Upper lobe of right lung (tissue), 1 donor: Measurements from ENCODE around the gene FRMD3. TPM values are rescaled to one million over a fixed set of nuclear protein-coding genes. Genes with fewer than 3 reads are reported as not detected.
A peak's percentile ranks its signal among the peaks of the same experiment; 100 is the strongest.

Experiments
- ATAC-seq: fragments of 200-7000 bp; cut with Tn5 transposase; one replicate; pipeline ENCODE4 v1.9.1; 2020; ENCODE audit warnings: mild to moderate bottlenecking, moderate library complexity
- DNase-seq: peaks from one replicate; pipeline ENCODE4 v3.0.0-alpha.2; 2020
- H3K27ac ChIP-seq: fragments of 200-600 bp; one replicate; pipeline ENCODE4 v1.8.0; 2022
- H3K27me3 ChIP-seq: fragments of 200-600 bp; one replicate; pipeline ENCODE4 v1.8.0; 2022; ENCODE audit warnings: mild to moderate bottlenecking
- H3K36me3 ChIP-seq: fragments of 200-600 bp; one replicate; pipeline ENCODE4 v1.8.0; 2022
- H3K4me1 ChIP-seq: fragments of 200-600 bp; one replicate; pipeline ENCODE4 v1.8.0; 2022
- H3K4me3 ChIP-seq: fragments of 200-600 bp; one replicate; pipeline ENCODE4 v1.8.0; 2022; ENCODE audit warnings: mild to moderate bottlenecking
- H3K9me3 ChIP-seq: fragments of 200-600 bp; one replicate; pipeline ENCODE4 v1.8.0; 2022
- intact Hi-C: fragments of 100-400 bp; cut with DNase I; formaldehyde crosslinking; loops from one replicate; pipeline ENCODE4 v1.11.0; 2022
- total RNA-seq: library from RNA; stranded (reverse); fragmentation: NEBNext Ultra II Directional; extraction: Animal tissue kit (Norgen Biotek cat#: 25700); gene quantifications from one replicate; pipeline ENCODE4 v1.2.1, GENCODE V29; 2021
- TF ChIP-seq, protein P1 (sequence below): fragments of 200-600 bp; IDR thresholded peaks from one replicate; pipeline ENCODE4 v1.8.0; 2022; ENCODE audit warnings: antibody characterized with exemption
- donor health status: DM: no; HTN: yes; CAD: no; lungs with severe emphysema.

FRMD3 gene
- total RNA-seq, 1 donor from 2014 or later: 10.8 TPM

DNA sequence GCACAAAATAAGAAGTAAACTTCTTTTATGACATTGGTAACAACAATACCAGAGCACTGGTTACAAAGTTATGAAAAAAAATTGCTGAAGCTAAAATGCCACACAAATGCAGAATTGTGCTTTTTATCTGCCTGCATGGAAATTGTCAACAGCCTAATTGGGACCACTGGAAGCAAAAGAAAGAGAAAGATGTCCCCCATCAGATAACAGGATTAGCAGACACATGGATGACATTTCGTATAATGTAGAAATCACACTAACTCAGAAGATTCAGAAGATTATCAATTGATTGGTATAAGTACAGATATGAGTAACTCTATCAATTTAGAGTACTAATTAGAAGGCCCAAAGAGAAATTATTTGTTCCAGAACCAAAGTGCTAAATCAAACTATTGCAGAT is 19.1 kb upstream of the FRMD3 start:
- Histone ChIP-seq H3K9me3 (no peaks in the 10 kb centered on the region), H3K27ac (no peak overlapping the region), H3K27me3 (no peaks in the 10 kb centered on the region), H3K36me3 (no peaks in the 10 kb centered on the region), H3K4me1 (no peaks in the 10 kb centered on the region), H3K4me3 (no peak overlapping the region)
- no peak for DNase-seq
- TF ChIP-seq, protein P1, sequence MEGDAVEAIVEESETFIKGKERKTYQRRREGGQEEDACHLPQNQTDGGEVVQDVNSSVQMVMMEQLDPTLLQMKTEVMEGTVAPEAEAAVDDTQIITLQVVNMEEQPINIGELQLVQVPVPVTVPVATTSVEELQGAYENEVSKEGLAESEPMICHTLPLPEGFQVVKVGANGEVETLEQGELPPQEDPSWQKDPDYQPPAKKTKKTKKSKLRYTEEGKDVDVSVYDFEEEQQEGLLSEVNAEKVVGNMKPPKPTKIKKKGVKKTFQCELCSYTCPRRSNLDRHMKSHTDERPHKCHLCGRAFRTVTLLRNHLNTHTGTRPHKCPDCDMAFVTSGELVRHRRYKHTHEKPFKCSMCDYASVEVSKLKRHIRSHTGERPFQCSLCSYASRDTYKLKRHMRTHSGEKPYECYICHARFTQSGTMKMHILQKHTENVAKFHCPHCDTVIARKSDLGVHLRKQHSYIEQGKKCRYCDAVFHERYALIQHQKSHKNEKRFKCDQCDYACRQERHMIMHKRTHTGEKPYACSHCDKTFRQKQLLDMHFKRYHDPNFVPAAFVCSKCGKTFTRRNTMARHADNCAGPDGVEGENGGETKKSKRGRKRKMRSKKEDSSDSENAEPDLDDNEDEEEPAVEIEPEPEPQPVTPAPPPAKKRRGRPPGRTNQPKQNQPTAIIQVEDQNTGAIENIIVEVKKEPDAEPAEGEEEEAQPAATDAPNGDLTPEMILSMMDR: no peak
- intact Hi-C loops: no loop called here
- ATAC-seq: no peak

DNA sequence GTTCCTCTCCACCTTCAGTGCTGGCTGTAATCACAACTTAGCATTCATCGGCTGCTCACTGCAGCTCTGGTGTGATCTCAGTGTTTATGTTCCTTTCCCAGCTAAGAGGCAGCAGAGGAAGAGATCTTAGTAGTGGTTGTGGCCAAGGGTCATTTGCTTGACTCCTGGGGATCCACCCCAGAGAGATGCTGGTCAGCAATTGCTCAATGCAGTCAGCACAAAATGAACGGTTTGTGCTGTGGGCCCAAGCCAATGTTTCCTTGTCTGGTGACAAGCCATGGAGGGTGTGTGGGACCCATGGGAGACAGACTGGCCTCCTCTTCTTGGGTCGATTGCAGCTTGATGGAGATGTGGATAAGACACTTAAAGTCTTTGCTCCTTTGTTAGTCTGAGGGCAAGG is 16.1 kb upstream of the FRMD3 start:
- no peak for ATAC-seq
- no peaks in the 10 kb centered on the region for H3K4me1 ChIP-seq
- no peak overlapping the region for H3K4me3 ChIP-seq
- TF ChIP-seq, protein P1: no peak
- no peaks in the 10 kb centered on the region for H3K27me3 ChIP-seq
- no peak for DNase-seq
- intact Hi-C loops: no loop called here
- no peak overlapping the region for H3K27ac ChIP-seq
- H3K36me3 ChIP-seq: no peaks in the 10 kb centered on the region
- H3K9me3 ChIP-seq: no peaks in the 10 kb centered on the region

DNA sequence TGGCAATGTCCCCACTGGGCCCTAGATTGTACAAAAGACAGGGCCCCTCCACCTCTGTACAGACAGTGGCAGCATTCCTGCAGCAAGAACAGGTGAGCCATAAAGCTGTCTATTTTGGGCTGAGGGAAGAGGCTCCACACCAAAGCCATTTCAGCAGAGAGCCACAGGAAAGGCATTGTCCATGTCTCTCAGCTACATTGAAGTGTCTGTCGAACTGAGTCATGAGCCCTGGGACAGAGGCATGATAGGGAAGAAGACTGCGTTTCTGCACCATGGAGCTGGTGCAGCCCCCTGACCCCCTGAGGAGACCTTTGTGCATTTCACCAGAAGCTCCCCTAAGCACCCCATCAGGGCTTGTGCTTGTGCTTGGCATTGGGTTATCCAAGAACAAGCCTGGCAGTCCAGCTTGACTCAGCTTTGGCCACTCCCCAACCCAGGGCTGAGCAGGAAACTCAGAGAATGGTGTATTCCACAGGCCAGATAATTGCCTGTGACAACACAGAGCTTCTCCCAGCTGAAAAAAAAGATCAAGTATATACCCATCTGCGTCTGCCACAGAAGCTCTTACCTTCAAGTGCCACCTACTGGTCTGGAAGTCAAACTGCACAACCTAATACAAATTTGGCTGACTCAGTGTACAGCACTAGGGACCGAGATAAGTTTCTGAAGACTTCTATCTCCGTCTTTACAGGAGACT is 5.9 kb upstream of the FRMD3 start:
- H3K27ac ChIP-seq: no peak overlapping the region
- TF ChIP-seq, protein P1: peak; percentile 74
- no peaks in the 10 kb centered on the region for H3K9me3 ChIP-seq
- no peak overlapping the region for H3K4me3 ChIP-seq
- no peaks in the 10 kb centered on the region for H3K27me3 ChIP-seq
- H3K4me1 ChIP-seq: peaks cover under 1% of the 10 kb centered on the region
- no peaks in the 10 kb centered on the region for H3K36me3 ChIP-seq
- DNase-seq (no peak), ATAC-seq (peak; percentile 97)
- intact Hi-C loops: loop anchor here (10.0 kb wide), 1 partner anchor 209 kb away; no protein-coding TSS in a partner anchor

DNA sequence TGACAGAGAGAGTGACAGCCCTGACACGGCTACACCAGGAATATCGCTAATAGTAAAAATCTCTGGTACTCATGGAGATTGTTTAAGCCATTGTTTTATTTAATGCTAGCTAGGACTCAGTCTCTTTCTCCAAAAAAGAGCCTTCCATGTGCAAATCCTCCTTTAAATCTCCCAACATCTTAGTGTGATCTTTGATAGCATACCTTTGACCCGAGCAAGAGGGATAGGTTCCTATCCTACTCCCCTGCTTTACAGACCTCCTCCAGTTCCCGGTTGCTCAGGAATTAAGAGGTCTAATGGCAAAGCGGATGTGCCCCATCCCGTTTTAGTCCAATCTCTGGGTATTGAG is 663 bp upstream of the FRMD3 start:
- ATAC-seq (no peak), DNase-seq (no peak)
- peak overlapping the region; percentile 55 for H3K27ac ChIP-seq
- H3K9me3 ChIP-seq: no peaks in the 10 kb centered on the region
- TF ChIP-seq, protein P1: no peak
- peaks cover 13% of the 10 kb centered on the region for H3K4me1 ChIP-seq
- H3K4me3 ChIP-seq: peak overlapping the region; percentile 62
- intact Hi-C loops: no loop called here
- peaks cover 7% of the 10 kb centered on the region for H3K27me3 ChIP-seq
- no peaks in the 10 kb centered on the region for H3K36me3 ChIP-seq

DNA sequence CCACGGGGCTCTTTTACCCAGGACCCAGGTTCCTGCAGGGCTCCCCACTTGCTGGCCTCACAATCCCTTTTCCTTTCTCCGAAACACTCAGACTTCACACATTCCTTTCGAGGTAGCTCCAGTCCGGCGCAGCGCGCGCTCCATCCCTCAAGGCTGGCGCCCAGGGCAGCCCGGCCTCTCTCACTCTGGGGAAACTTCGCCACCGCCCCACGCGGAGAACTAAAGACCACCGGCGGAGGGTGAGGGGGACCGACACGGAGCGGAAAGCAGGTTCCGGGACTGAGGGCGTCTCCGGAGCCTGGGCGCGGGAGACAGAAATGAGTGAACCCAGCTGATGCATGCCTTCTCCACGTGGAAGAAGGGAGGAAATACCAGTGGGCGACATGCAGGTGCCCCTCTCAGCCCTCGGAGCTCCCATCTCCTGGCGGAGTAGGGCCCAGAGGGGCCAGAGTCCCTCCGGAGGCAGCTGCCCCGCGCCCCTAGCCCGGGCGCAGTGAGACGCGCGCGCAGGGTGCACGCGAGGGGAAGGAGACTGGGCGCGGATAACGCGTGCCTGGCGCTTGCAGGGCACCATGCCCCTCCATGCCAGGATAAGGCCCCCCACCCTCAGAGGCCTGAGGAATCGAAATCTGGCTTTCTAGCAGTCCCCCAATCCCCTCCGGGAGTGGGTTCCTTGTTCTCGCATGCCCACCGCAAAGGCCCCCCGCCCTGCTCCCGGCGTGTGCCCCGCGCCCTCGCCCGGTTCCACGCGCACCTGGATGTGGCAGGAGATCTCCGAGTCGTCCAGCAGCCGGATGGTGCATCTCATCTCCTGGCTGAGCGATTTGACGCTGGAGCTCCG is 650 bp downstream of the FRMD3 start:
- DNase-seq (no peak), ATAC-seq (peak; percentile 2)
- peaks cover 13% of the 10 kb centered on the region for H3K4me1 ChIP-seq
- peak overlapping the region; percentile 62 for H3K4me3 ChIP-seq
- no peaks in the 10 kb centered on the region for H3K9me3 ChIP-seq
- no peaks in the 10 kb centered on the region for H3K36me3 ChIP-seq
- H3K27me3 ChIP-seq: peaks cover 7% of the 10 kb centered on the region
- intact Hi-C loops: no loop called here
- TF ChIP-seq, protein P1: no peak
- peak overlapping the region; percentile 55 for H3K27ac ChIP-seq
